PC-9 (cell line): ENCODE measurements around the gene RAD23A. TPM values are rescaled to one million over a fixed set of nuclear protein-coding genes. Genes with fewer than 3 reads are reported as not detected.

ENCODE experiments used
- BruUV-seq: library from RNA; stranded (reverse); fragments of 400-500 nt; replicated peaks from 2 replicates; lab custom pipeline; 2021; lab: Mats Ljungman, UMichigan
- CTCF ChIA-PET: fragments of 300-600 bp; sonication (Branson Sonifier 250); formaldehyde crosslinking; loops from one replicate; lab custom pipeline; 2022; ENCODE audit warnings: antibody characterized with exemption; lab: Charles Lee
- POLR2A ChIA-PET: fragments of 300-600 bp; sonication (Branson Sonifier 250); formaldehyde crosslinking; loops from one replicate; lab custom pipeline; 2022; ENCODE audit warnings: antibody characterized with exemption; ENCODE audit not compliant: unreplicated experiment; lab: Charles Lee
- DNase-seq, 2 experiments: peaks; one replicate each; pipeline versions ENCODE4 v3.0.0 to v3.0.0-alpha.2; 2015 to 2022; ENCODE audit warnings: mixed read lengths in 1 of 2
- H2AFZ ChIP-seq: fragments of 200-600 bp; sonication (generic); 2 replicates; pipeline ENCODE4 v1.8.1; 2017; ENCODE audit warnings: antibody characterized with exemption
- H3F3A ChIP-seq: fragments of 200-600 bp; sonication (generic); 2 replicates; pipeline ENCODE4 v1.8.1; 2017; ENCODE audit warnings: antibody characterized with exemption, mild to moderate bottlenecking, low read depth; ENCODE audit not compliant: insufficient read depth
- H3K27ac ChIP-seq: fragments of 200-600 bp; sonication (generic); 2 replicates; pipeline ENCODE4 v1.6.1; 2016; ENCODE audit warnings: mixed run types
- H3K27me3 ChIP-seq: fragments of 200-600 bp; sonication (generic); 2 replicates; pipeline ENCODE4 v1.6.1; 2016; ENCODE audit warnings: low read depth, mixed run types; ENCODE audit not compliant: insufficient read depth
- H3K36me3 ChIP-seq: fragments of 200-600 bp; sonication (generic); 2 replicates; pipeline ENCODE4 v1.6.1; 2016; ENCODE audit warnings: low read depth, mixed run types
- H3K4me1 ChIP-seq: fragments of 200-600 bp; sonication (generic); replicated peaks from 2 replicates; pipeline ENCODE4 v1.6.1; 2016; ENCODE audit warnings: mixed run types; ENCODE audit not compliant: insufficient read depth
- H3K4me2 ChIP-seq: fragments of 200-600 bp; sonication (generic); 2 replicates; pipeline ENCODE4 v1.6.1; 2017; ENCODE audit warnings: mixed run types
- H3K4me3 ChIP-seq: fragments of 200-600 bp; sonication (generic); 2 replicates; pipeline ENCODE4 v1.6.1; 2016; ENCODE audit warnings: mixed run types
- H3K79me2 ChIP-seq: fragments of 200-600 bp; sonication (generic); 2 replicates; pipeline ENCODE4 v1.6.1; 2017; ENCODE audit warnings: low read depth, mixed run types
- H3K9me2 ChIP-seq: fragments of 200-600 bp; sonication (generic); 2 replicates; pipeline ENCODE4 v1.8.1; 2017; ENCODE audit warnings: mild to moderate bottlenecking; ENCODE audit not compliant: insufficient read depth
- H3K9me3 ChIP-seq: fragments of 200-600 bp; sonication (generic); 2 replicates; pipeline ENCODE4 v1.8.1; 2016; ENCODE audit warnings: low read depth; ENCODE audit not compliant: insufficient read depth
- H4K20me1 ChIP-seq: fragments of 200-600 bp; sonication (generic); 2 replicates; pipeline ENCODE4 v1.8.1; 2017; ENCODE audit not compliant: insufficient read depth
- EZH2 ChIP-seq: fragments of 200-600 bp; sonication (generic); IDR thresholded peaks from 2 replicates; pipeline ENCODE4 v1.8.0; 2017; ENCODE audit warnings: antibody characterized with exemption, low read depth
- intact Hi-C: fragments of 100-400 bp; cut with micrococcal nuclease; formaldehyde crosslinking; loops from one replicate; pipeline ENCODE4 v1.10.0; 2022; ENCODE audit not compliant: unreplicated experiment
- total RNA-seq: library from RNA; stranded (reverse); gene quantifications from 2 replicates; pipeline ENCODE4 v1.2.3, GENCODE V29; 2021
- TF ChIP-seq, protein P1 (sequence below): fragments of 200-600 bp; sonication (generic); conservative IDR thresholded peaks from 2 replicates; pipeline ENCODE4 v1.6.1; 2017; ENCODE audit warnings: mixed run types, antibody characterized with exemption, mild to moderate bottlenecking, moderate library complexity

The RAD23A gene
- total RNA-seq, 1 experiment from 2014 or later, result 186 TPM

- Histone ChIP-seq H2AFZ (peak within 1 kb of the TSS; percentile 92), H3K4me2 (peak within 1 kb of the TSS; percentile 95), H3K4me3 (peak within 1 kb of the TSS; percentile 99), H3K27ac (peak within 1 kb of the TSS; percentile 68), H3F3A (peaks cover 37% of the 10 kb centered on the region), H3K36me3 (peaks cover 31% of the 10 kb centered on the region), H3K9me3 (no peaks in the 10 kb centered on the region), H3K79me2 (peaks cover 39% of the 10 kb centered on the region), H3K27me3 (no peaks in the 10 kb centered on the region), H3K4me1 (peaks cover 23% of the 10 kb centered on the region), H4K20me1 (peaks cover 16% of the 10 kb centered on the region), H3K9me2 (no peaks in the 10 kb centered on the region)
- intact Hi-C loops, result loop anchor here (2.0 kb wide), 1 partner anchor 47 kb away; the partner anchor contains the start of gene GCDH
- no TSS peak for BruUV-seq
- ChIA-PET CTCF (interaction anchor here (0.6 to 1.1 kb wide), 3 partner anchors 27 to 194 kb away, joined by 3 to 8 read pairs (median 4); partner anchors contain the start of gene DNASE2), POLR2A (interaction anchor here (0.5 to 1.0 kb wide), 7 partner anchors 8 to 529 kb away, joined by 3 to 5 read pairs (median 4); partner anchors contain the start of genes GCDH and RAD23A)
- TF ChIP-seq, protein P1, sequence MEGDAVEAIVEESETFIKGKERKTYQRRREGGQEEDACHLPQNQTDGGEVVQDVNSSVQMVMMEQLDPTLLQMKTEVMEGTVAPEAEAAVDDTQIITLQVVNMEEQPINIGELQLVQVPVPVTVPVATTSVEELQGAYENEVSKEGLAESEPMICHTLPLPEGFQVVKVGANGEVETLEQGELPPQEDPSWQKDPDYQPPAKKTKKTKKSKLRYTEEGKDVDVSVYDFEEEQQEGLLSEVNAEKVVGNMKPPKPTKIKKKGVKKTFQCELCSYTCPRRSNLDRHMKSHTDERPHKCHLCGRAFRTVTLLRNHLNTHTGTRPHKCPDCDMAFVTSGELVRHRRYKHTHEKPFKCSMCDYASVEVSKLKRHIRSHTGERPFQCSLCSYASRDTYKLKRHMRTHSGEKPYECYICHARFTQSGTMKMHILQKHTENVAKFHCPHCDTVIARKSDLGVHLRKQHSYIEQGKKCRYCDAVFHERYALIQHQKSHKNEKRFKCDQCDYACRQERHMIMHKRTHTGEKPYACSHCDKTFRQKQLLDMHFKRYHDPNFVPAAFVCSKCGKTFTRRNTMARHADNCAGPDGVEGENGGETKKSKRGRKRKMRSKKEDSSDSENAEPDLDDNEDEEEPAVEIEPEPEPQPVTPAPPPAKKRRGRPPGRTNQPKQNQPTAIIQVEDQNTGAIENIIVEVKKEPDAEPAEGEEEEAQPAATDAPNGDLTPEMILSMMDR, result no peak
- TF ChIP-seq EZH2, result no peak
- peak; percentile 98 to 99 for DNase-seq
Measured at GRCh38 chr19:12937927-12938778, 7.5 kb upstream of the RAD23A start, which contains the start of gene CALR. Gene CALR (plus strand): TSS chr19:12938609. CDS start chr19:12938680, 71 bp downstream.

- peak in 1 of 2 experiments; percentile 56 for DNase-seq
- ChIA-PET CTCF (no interaction called here), POLR2A (interaction anchor here (1.0 kb wide), 1 partner anchor 49 kb away, joined by 4 read pairs; no protein-coding TSS in a partner anchor)
- TSS peak; percentile 67 for BruUV-seq
- Histone ChIP-seq H3K9me2 (no peaks in the 10 kb centered on the region), H3K27me3 (no peaks in the 10 kb centered on the region), H3K4me1 (peaks cover 20% of the 10 kb centered on the region), H3K27ac (peak overlapping the region; percentile 68), H3K4me2 (peak overlapping the region; percentile 92), H3F3A (peaks cover 46% of the 10 kb centered on the region), H2AFZ (peak overlapping the region; percentile 40; the same call in 1 of the 2 replicates), H3K79me2 (peaks cover 35% of the 10 kb centered on the region), H3K4me3 (peak overlapping the region; percentile 99), H3K9me3 (no peaks in the 10 kb centered on the region), H4K20me1 (peaks cover 19% of the 10 kb centered on the region), H3K36me3 (peaks cover 36% of the 10 kb centered on the region)
- intact Hi-C loops, result loop anchor here (2.0 kb wide), 1 partner anchor 48 kb away; the partner anchor contains the start of gene GCDH
- TF ChIP-seq, protein P1, result peak; percentile 50; the same call in 1 of the 2 replicates
- TF ChIP-seq EZH2, result no peak
Measured at GRCh38 chr19:12938779-12939601, 6.7 kb upstream of the RAD23A start.

GRCh38 chr19:12939975-12940423, 5.7 kb upstream of the RAD23A start:
- Histone ChIP-seq H4K20me1 (peaks cover 19% of the 10 kb centered on the region), H3K36me3 (peaks cover 36% of the 10 kb centered on the region), H2AFZ (no peak overlapping the region), H3K79me2 (peaks cover 35% of the 10 kb centered on the region), H3K4me2 (peak overlapping the region; percentile 92), H3K4me1 (peaks cover 24% of the 10 kb centered on the region), H3F3A (peaks cover 56% of the 10 kb centered on the region), H3K27ac (no peak overlapping the region), H3K4me3 (peak overlapping the region; percentile 99; the same call in 1 of the 2 replicates), H3K27me3 (no peaks in the 10 kb centered on the region), H3K9me2 (no peaks in the 10 kb centered on the region), H3K9me3 (no peaks in the 10 kb centered on the region)
- no peak for DNase-seq
- POLR2A ChIA-PET, result no interaction called here
- no TSS peak for BruUV-seq
- CTCF ChIA-PET, result no interaction called here
- no peak for TF ChIP-seq EZH2
- TF ChIP-seq, protein P1, result no peak
- intact Hi-C loops, result loop anchor here (2.0 kb wide), 1 partner anchor 49 kb away; the partner anchor contains the start of gene GCDH
